ENCODE data around the gene C1QTNF8. TPM values are rescaled to one million over a fixed set of nuclear protein-coding genes. Genes with fewer than 3 reads are reported as not detected.

The C1QTNF8 gene
- total RNA-seq, 1 experiment from 2014 or later: 0.39 TPM

- H3K9me3 ChIP-seq (ENCODE audit: control insufficient read depth, insufficient read depth, low read depth, low read length): no peaks in the 10 kb centered on the region
- in situ Hi-C loops (cut with HindIII; ENCODE audit: low pct_unique_long_range_greater_than_20kb, low sequenced_read_pairs) (no loop called here), intact Hi-C loops (cut with micrococcal nuclease; ENCODE audit: unreplicated experiment) (no loop called here)
- ATAC-seq: no peak
- no peak overlapping the region for H3K27ac ChIP-seq (ENCODE audit: low read length)
- no peak overlapping the region for H3K4me3 ChIP-seq (ENCODE audit: low read depth in 2 of 2, low read length in 2 of 2)
- CTCF ChIA-PET: interaction anchor here (0.6 kb wide), 1 partner anchor 44 kb away, joined by 6 read pairs; no protein-coding TSS in a partner anchor
- no peak for DNase-seq (ENCODE audit: low read depth, low spot score)
- H3K36me3 ChIP-seq (ENCODE audit: control insufficient read depth, insufficient read depth, low read length): no peaks in the 10 kb centered on the region
- POLR2A ChIA-PET: no interaction called here
- H3K4me1 ChIP-seq (ENCODE audit: control insufficient read depth, insufficient read depth, low read length): peaks cover 15% of the 10 kb centered on the region; the same call in 1 of the 2 replicates
- BruUV-seq (replicated peaks): no TSS peak
- no peaks in the 10 kb centered on the region for H3K27me3 ChIP-seq (ENCODE audit: control insufficient read depth, insufficient read depth, low read length)
- TF ChIP-seq POLR2AphosphoS5 (IDR thresholded peaks at IDR 0.05; ENCODE audit: low read depth, low read length) (no peak), REST (IDR thresholded peaks at IDR 0.05; ENCODE audit: insufficient read depth in 1 of 2, low read depth in 2 of 2, low read length in 1 of 2) (no peak), CTCF (IDR thresholded peaks at IDR 0.05) (no peak), TCF7L2 (IDR thresholded peaks at IDR 0.05; ENCODE audit: low read depth, low read length) (no peak), SIN3A (IDR thresholded peaks at IDR 0.05; ENCODE audit: borderline replicate concordance, insufficient read depth, low read depth, low read length) (no peak)
Measured at GRCh38 chr16:1045993-1046911, 49.8 kb downstream of the C1QTNF8 start.

DNA sequence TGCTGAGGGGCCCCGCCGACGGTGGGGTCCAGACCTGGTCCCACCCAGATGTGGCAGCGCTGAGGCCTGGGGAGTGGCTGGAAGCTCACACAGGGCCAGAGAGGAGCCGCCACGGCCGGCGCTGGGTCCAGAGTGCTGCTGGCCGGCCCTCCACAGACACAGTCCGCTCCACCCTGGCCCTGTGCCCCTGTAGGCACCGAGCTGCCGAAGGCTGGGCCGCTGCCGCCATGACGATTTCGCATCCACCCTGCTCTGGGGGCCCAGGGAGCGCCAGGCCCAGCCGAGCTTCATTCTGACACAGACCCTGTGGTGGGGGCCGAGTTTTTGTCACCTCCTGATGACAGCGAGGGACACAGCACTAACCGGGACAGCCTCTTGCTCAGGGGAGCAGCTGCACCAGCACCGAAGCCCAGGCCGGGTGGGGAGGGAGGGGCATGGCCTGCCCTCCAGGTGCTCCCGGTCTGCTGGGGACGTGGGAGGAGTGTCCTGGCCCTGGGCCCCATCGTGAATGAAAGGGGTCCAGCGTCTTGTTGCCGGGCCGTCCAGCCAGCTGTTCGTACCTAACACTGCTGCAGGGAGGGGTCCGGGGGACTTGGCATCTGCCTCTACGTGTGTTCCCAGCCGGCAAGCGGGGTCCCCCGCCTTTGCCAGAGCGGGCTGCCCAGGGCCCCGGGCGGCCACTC is 50.6 kb downstream of the C1QTNF8 start:
- Histone ChIP-seq H3K27me3 (ENCODE audit: control insufficient read depth, insufficient read depth, low read length) (no peaks in the 10 kb centered on the region), H3K9me3 (ENCODE audit: control insufficient read depth, insufficient read depth, low read depth, low read length) (no peaks in the 10 kb centered on the region), H3K4me3 (ENCODE audit: low read depth in 2 of 2, low read length in 2 of 2) (no peak overlapping the region), H3K27ac (ENCODE audit: low read length) (no peak overlapping the region), H3K36me3 (ENCODE audit: control insufficient read depth, insufficient read depth, low read length) (no peaks in the 10 kb centered on the region), H3K4me1 (ENCODE audit: control insufficient read depth, insufficient read depth, low read length) (peaks cover 15% of the 10 kb centered on the region; the same call in 1 of the 2 replicates)
- no peak for DNase-seq (ENCODE audit: low read depth, low spot score)
- intact Hi-C loops (cut with micrococcal nuclease; ENCODE audit: unreplicated experiment): no loop called here
- POLR2A ChIA-PET: no interaction called here
- in situ Hi-C loops (cut with HindIII; ENCODE audit: low pct_unique_long_range_greater_than_20kb, low sequenced_read_pairs): no loop called here
- ATAC-seq: no peak
- CTCF ChIA-PET: interaction anchor here (0.6 kb wide), 1 partner anchor 43 kb away, joined by 6 read pairs; no protein-coding TSS in a partner anchor
- no TSS peak for BruUV-seq (replicated peaks)
- no peak for TF ChIP-seq CTCF (IDR thresholded peaks at IDR 0.05)
- TF ChIP-seq SIN3A (IDR thresholded peaks at IDR 0.05; ENCODE audit: borderline replicate concordance, insufficient read depth, low read depth, low read length): no peak
- TF ChIP-seq TCF7L2 (IDR thresholded peaks at IDR 0.05; ENCODE audit: low read depth, low read length): no peak
